ENCODE measurements around the gene MAPK9. TPM values are rescaled to one million over a fixed set of nuclear protein-coding genes. Genes with fewer than 3 reads are reported as not detected.

The MAPK9 gene
- total RNA-seq = 10 to 100 TPM; 41.7 to 43.2 TPM

DNA sequence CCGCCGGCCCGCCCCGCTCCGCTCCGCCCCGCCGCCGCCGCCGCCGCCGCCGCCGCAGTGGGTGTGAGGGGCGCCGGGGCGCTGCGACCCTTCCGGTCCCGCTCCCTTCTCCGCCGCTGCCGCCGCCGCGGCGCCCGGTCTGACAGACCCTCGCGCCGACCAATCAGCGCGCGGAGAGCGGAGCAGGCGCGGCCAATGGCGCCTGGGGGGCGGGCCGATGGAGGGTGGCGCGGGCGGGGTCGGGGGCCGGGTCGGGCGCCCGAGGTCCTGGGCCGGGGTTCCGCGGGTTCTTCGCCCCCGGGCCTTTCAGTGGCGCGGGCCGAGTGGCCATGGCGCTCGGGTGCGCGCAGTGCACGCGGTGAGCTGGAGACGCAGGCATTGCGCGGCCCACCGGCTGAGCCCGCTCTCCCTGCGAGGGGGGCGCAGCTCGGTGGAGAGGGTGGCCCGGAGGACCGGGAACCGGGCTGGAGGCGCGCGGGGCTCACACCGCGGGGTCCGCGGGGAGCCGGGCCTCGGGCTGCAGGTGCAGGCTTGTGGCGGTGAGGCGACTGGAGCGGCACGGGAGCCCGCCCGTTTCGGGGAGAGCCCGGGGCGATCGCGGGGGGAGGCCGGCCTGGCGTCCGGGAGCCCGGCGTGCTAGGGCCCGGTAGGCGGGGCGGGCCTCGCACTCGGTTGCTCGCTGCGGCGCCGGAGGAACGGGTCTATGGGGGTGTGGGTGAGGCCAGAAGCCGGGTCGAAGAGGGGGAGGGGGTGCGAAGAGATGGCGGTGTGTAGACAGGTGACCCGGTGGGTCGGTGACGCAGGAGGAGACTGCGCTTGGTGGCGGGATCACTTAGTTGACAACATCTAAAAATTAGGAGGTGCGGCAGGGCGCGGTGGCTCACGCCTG is at the start of gene MAPK9:
MAPK9 (minus strand) TSS at position 141 of the 889 bp plus-strand sequence. CDS start 11,522 bp downstream, outside the sequence.
- Mint-ChIP-seq H3K27me3 (no peaks in the 10 kb centered on the region), H3K27ac (peak within 1 kb of the TSS; percentile 92), H3K4me1 (ENCODE audit: low read depth) (peaks cover 29% of the 10 kb centered on the region), H3K9me3 (no peaks in the 10 kb centered on the region), H3K4me3 (peak within 1 kb of the TSS; percentile 92), H3K36me3 (peaks cover 2% of the 10 kb centered on the region)
- ChIA-PET POLR2A (interaction anchor here (0.9 to 2.0 kb wide), 2 partner anchors 22 to 36 kb away, joined by 5 to 7 read pairs; no protein-coding TSS in a partner anchor), CTCF (interaction anchor here (0.6 to 8.0 kb wide), 17 partner anchors 9 to 472 kb away, joined by 3 to 155 read pairs (median 4); partner anchors contain the start of genes RASGEF1C and SQSTM1)
- intact Hi-C loops (cut with micrococcal nuclease) = loop anchor here (2.0 to 10.0 kb wide), 5 partner anchors 87 to 737 kb away; partner anchors contain the start of genes CNOT6, HNRNPH1, MGAT1 and RASGEF1C
- peak; percentile 87 for DNase-seq

DNA sequence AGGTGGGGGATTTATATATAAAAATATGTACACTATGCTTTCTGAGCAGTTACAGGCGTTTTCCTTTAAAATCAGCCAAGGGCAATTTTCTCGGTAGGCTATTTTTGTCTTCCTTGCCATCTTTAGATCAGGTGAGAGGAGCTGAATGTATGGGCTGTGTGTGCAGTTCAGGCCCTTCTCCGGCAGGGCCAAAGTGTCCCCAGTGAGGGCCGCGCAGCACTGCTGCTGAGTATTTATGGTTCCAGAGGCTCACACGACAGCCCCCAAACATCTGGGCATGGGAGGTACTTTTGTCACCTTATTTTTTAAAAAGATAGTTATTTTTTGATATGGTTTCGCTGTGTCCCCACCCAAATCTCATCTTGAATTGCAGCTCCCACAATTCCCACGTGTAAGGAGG is 49.7 kb upstream of the MAPK9 start:
- H3K4me1 Mint-ChIP-seq (ENCODE audit: low read depth) = no peaks in the 10 kb centered on the region
- H3K4me3 Mint-ChIP-seq = no peak overlapping the region
- no peak overlapping the region for H3K27ac Mint-ChIP-seq
- POLR2A ChIA-PET = no interaction called here
- no peak for DNase-seq
- no peaks in the 10 kb centered on the region for H3K36me3 Mint-ChIP-seq
- H3K9me3 Mint-ChIP-seq = no peaks in the 10 kb centered on the region
- CTCF ChIA-PET = interaction anchor here (1.5 to 2.4 kb wide), 2 partner anchors 10 to 13 kb away, joined by 3 to 14 read pairs; no protein-coding TSS in a partner anchor
- intact Hi-C loops (cut with micrococcal nuclease) = no loop called here
- H3K27me3 Mint-ChIP-seq = peaks cover 5% of the 10 kb centered on the region

DNA sequence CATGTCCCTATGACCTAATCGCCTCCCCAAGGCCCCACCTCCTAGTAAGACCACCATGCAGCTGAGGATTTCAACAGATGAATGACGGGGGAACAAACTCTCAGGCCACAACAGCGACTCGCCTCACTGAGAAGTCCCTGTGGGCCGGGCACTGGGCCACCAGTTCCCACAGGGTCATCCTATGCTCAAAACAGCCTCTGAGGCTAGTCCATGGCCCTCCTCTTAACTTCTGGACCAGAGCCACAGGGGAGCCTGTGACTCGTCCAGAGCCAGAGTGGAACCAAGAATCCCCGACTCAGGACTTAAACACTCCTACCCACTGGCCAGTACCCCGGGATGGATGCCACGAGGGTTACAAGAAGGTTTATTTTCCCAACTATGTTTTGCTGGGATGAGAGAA is 49.0 kb upstream of the MAPK9 start:
- Mint-ChIP-seq H3K27ac (no peak overlapping the region), H3K27me3 (peaks cover 5% of the 10 kb centered on the region), H3K9me3 (no peaks in the 10 kb centered on the region), H3K36me3 (no peaks in the 10 kb centered on the region), H3K4me3 (no peak overlapping the region), H3K4me1 (ENCODE audit: low read depth) (no peaks in the 10 kb centered on the region)
- ChIA-PET POLR2A (no interaction called here), CTCF (interaction anchor here (2.4 kb wide), 1 partner anchor 12 kb away, joined by 14 read pairs; no protein-coding TSS in a partner anchor)
- intact Hi-C loops (cut with micrococcal nuclease) = no loop called here
- no peak for DNase-seq

DNA sequence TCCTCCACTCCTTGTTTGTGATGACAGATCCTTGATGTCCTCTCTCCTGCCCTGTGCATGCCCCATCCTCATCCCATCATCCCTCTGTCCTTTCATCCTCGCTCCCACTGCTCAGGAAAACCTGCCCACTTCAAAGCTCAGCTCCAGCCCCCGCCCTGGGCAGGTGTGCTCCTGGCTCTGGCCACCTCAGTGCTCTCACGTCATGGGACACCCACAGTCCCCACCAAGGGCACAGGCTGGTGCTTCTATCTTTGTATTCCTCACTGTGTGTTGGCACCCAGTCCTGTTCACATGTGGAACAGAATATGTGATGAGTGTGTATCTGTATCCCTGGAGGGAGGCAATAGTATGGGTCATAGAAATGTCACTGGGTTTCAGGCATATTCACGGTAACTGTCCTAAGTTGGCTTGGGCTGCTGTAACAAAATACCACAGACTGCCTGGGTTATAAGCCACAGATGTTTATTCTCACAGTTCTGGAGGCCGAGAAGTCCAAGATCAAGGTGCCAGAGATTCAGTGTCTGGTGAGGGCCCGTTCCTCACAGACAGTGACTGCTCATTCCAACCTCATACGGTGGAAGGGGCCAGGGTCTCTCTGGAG is 47.8 kb upstream of the MAPK9 start:
- peaks cover 2% of the 10 kb centered on the region for H3K27me3 Mint-ChIP-seq
- ChIA-PET POLR2A (interaction anchor here (0.5 kb wide), 1 partner anchor 62 kb away, joined by 3 read pairs; no protein-coding TSS in a partner anchor), CTCF (interaction anchor here (2.4 kb wide), 1 partner anchor 11 kb away, joined by 14 read pairs; no protein-coding TSS in a partner anchor)
- no peaks in the 10 kb centered on the region for H3K9me3 Mint-ChIP-seq
- no peaks in the 10 kb centered on the region for H3K4me1 Mint-ChIP-seq (ENCODE audit: low read depth)
- H3K27ac Mint-ChIP-seq = no peak overlapping the region
- intact Hi-C loops (cut with micrococcal nuclease) = no loop called here
- H3K4me3 Mint-ChIP-seq = no peak overlapping the region
- H3K36me3 Mint-ChIP-seq = no peaks in the 10 kb centered on the region
- no peak for DNase-seq

DNA sequence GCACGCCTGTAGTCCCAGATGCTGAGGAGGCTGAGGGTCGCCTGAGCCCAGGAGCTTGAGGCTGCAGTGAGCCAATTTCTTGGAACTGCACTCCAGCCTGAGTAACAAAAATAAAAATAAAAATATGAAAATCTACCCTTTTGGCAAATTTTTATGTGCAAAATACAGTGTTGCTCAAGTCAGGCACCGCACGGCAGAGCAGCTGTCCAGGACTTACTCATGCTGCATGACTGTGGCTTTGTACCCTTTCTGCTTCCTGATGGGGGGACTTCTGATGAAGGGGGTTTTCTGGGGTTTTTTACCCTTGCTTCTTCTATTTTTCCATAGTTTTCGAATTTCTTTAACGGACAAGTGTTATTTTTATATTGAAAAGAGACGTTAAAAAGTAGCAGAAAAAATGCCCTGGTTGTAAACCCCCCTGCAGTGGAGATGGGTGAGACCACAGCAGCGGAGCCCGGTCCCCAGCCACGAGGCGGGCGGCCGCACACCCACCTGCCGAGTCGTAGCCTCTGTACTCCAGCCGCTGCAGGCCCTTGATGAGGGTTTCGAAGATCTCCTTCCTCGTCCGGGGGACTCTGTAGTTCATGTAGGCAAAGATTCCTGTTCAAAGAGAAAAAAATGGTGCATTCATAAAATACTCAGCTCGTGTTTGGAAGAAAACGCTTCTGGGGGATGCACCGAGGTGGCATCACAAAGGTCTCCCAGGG is 46.3 kb upstream of the MAPK9 start:
- ChIA-PET POLR2A (no interaction called here), CTCF (interaction anchor here (1.3 to 2.3 kb wide), 3 partner anchors 10 to 45 kb away, joined by 4 to 8 read pairs (median 4); no protein-coding TSS in a partner anchor)
- DNase-seq = no peak
- intact Hi-C loops (cut with micrococcal nuclease) = no loop called here
- no peak overlapping the region for H3K4me3 Mint-ChIP-seq
- no peaks in the 10 kb centered on the region for H3K4me1 Mint-ChIP-seq (ENCODE audit: low read depth)
- H3K9me3 Mint-ChIP-seq = no peaks in the 10 kb centered on the region
- H3K27me3 Mint-ChIP-seq = peaks cover 7% of the 10 kb centered on the region
- no peak overlapping the region for H3K27ac Mint-ChIP-seq
- H3K36me3 Mint-ChIP-seq = no peaks in the 10 kb centered on the region

DNA sequence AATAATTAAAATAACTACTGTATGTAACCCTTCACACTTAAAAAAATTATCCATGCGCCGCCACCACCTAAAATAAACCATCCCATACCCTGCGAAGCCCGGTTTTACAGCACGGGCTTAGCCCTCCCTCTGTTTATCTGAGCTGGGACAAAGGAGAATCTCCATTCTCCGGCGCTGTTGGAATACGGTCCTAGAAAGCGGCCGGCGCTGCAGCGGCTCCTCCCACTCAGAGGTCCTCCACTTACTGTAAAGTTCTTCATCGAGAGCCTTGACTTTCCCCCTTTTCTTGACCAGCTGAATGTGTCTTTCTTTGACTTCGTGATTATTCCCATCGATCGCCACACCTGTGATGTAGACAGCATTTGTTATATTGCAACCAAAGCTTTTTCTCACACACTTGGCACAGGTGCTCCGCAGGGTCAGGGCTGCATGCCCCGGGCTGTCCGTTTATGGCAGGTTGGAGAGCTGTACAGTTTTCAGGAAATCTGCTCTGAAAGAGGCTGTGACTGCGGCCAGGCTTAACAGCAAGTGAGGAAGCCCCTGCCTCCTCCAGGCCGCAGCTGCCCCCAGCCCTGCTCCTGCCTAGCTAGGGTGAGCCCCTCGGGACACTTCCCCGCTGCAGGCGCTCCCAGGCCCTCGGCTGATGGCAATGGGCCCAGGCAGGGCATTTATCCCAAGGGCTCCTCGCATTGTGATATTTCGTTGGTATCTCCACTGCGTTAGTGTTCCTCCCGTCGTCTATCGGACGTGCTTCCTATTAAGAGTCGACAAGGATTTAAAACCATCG is 44.5 kb upstream of the MAPK9 start:
- intact Hi-C loops (cut with micrococcal nuclease) = no loop called here
- CTCF ChIA-PET = interaction anchor here (0.8 to 2.3 kb wide), 2 partner anchors 8 to 43 kb away, joined by 3 to 8 read pairs; no protein-coding TSS in a partner anchor
- H3K4me3 Mint-ChIP-seq = no peak overlapping the region
- H3K27ac Mint-ChIP-seq = no peak overlapping the region
- no peak for DNase-seq
- peaks cover 10% of the 10 kb centered on the region for H3K27me3 Mint-ChIP-seq
- H3K9me3 Mint-ChIP-seq = no peaks in the 10 kb centered on the region
- POLR2A ChIA-PET = no interaction called here
- H3K4me1 Mint-ChIP-seq (ENCODE audit: low read depth) = no peaks in the 10 kb centered on the region
- H3K36me3 Mint-ChIP-seq = no peaks in the 10 kb centered on the region

DNA sequence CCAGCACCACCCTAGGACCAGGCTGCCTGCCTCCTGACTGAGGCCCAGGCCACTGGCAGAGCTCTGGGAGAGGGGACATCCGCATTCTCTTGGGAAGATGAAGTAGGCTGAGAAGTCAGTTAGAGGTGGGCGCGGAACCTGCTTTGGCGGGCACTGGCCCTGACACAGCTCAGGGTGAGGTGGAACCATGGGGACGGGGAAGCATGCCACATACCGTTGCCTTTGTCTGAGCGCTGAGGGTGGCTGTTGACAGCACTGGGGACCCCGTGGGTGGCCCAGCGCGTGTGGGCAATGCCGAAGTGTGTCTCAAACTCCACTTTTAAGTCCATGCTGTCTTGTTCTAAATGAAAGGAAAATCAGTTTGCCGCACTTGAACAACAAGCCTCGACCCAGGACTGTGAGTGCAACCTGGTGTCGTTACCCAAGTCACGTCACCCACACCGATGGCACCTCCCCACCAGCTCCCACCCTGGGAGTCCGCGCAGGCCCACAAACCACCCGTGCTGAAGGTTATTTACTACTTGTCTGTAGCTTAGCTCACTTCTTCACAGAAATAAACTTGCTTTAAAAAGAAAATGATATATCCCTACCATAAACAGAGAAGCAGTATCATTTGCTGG is 43.8 kb upstream of the MAPK9 start:
- DNase-seq = no peak
- H3K27ac Mint-ChIP-seq = no peak overlapping the region
- no peak overlapping the region for H3K4me3 Mint-ChIP-seq
- no peaks in the 10 kb centered on the region for H3K9me3 Mint-ChIP-seq
- H3K4me1 Mint-ChIP-seq (ENCODE audit: low read depth) = no peaks in the 10 kb centered on the region
- ChIA-PET CTCF (interaction anchor here (0.8 to 1.3 kb wide), 2 partner anchors 10 to 43 kb away, joined by 3 to 4 read pairs; no protein-coding TSS in a partner anchor), POLR2A (no interaction called here)
- peaks cover 10% of the 10 kb centered on the region for H3K27me3 Mint-ChIP-seq
- intact Hi-C loops (cut with micrococcal nuclease) = no loop called here
- no peaks in the 10 kb centered on the region for H3K36me3 Mint-ChIP-seq

DNA sequence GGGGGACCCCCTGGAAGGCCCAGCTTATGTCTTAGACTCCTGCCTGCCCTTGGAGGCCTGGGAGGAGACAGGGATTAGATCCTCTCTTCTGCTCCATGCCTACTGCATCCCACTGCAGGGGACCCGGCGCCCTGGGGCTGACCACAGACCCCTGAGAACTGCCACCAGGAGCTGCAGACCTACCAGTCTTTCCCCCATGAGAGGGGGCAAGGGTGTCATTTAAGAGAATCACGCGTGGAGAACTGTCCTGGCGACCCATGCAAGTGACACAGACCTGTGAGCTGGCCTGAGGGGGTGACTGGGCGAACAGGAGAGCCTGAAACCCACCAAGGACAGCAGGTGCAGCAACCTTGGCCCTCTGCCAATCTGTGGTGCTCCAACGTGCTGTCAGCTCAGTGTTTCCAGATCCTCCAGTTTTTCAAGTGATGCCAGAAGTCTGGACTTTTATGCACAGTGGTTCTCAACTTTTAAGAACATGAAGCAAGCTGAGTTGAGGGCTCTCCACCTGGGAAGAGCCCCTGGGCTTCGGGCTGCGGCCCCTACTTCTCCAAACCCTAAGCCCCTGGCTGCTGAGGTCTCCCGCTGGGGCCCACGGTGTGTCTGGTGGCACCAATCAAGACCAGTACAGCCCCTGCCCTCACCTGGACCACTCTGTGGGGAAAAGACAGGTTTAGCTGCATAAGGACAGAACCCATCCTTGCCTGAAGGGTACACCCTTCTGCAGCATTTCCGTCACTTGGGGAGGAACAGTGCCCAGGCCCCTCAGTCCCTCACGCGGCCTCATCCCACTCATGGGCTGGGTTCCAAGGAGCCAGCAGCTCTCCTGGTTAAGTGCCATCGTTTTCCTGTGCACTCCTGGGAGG is 43.1 kb upstream of the MAPK9 start:
- POLR2A ChIA-PET = no interaction called here
- Mint-ChIP-seq H3K36me3 (no peaks in the 10 kb centered on the region), H3K4me1 (ENCODE audit: low read depth) (no peaks in the 10 kb centered on the region), H3K9me3 (no peaks in the 10 kb centered on the region), H3K4me3 (no peak overlapping the region), H3K27ac (no peak overlapping the region), H3K27me3 (peaks cover 8% of the 10 kb centered on the region)
- CTCF ChIA-PET = interaction anchor here (1.3 to 1.8 kb wide), 2 partner anchors 9 to 19 kb away, joined by 4 to 6 read pairs; no protein-coding TSS in a partner anchor
- no peak for DNase-seq
- intact Hi-C loops (cut with micrococcal nuclease) = no loop called here

DNA sequence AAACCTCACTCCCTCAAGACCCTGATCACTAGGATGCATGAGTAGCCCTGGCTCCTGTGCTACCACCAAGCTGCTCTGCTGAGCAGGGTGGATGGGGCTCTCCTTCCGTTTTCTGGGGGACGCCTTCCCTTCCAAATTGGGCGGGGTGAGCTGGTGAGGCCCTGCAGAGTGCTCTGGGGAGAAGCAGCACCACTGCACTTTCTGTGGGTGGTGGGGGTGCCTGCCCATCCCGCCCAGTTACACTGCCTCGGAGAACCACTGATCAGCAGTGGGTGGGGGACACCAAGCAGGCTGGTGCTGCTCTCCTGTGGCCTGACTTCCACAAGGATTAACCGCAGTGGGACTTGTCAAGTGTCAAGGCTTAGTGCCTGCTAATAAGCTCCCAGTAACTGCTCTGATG is 42.3 kb upstream of the MAPK9 start:
- Mint-ChIP-seq H3K27me3 (peaks cover 8% of the 10 kb centered on the region), H3K9me3 (no peaks in the 10 kb centered on the region), H3K27ac (no peak overlapping the region), H3K4me3 (no peak overlapping the region), H3K36me3 (no peaks in the 10 kb centered on the region), H3K4me1 (ENCODE audit: low read depth) (no peaks in the 10 kb centered on the region)
- CTCF ChIA-PET = interaction anchor here (1.8 kb wide), 1 partner anchor 19 kb away, joined by 6 read pairs; no protein-coding TSS in a partner anchor
- intact Hi-C loops (cut with micrococcal nuclease) = no loop called here
- no peak for DNase-seq
- POLR2A ChIA-PET = no interaction called here

DNA sequence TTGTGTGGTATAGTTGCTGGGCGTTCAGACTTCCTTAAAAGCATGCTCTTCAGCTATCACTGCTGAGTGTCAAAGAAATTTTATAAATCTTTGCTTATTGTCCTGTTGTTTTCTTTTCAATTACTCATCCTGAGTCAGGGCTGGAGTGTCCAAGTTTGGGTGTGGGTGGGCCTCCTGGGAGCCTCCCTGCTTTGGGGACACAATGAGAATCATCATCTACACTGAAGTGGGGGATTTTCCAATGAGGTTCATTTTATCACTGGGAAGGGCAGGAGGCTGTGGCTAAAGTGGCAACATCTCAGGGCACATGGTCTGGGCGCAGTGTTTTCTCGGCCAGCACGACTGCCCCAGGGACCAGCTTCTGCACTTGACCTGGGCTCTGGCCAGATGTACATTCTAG is 41.8 kb upstream of the MAPK9 start:
- POLR2A ChIA-PET = no interaction called here
- no peak overlapping the region for H3K27ac Mint-ChIP-seq

More for the DNA sequence above, 41.8 kb upstream of the MAPK9 start:
- CTCF ChIA-PET = interaction anchor here (0.7 to 1.8 kb wide), 2 partner anchors 18 to 124 kb away, joined by 4 to 6 read pairs; partner anchors contain the start of gene RASGEF1C
- intact Hi-C loops (cut with micrococcal nuclease) = no loop called here
- Mint-ChIP-seq H3K4me3 (no peak overlapping the region), H3K36me3 (no peaks in the 10 kb centered on the region), H3K27me3 (peaks cover 8% of the 10 kb centered on the region), H3K4me1 (ENCODE audit: low read depth) (no peaks in the 10 kb centered on the region), H3K9me3 (no peaks in the 10 kb centered on the region)
- no peak for DNase-seq

Measured in activated CD4-positive, alpha-beta memory T cell treated with anti-CD3 and anti-CD28 coated beads for 36 hours (primary cell).